Fibroblast of upper back skin (primary cell): ENCODE measurements around the gene MIEN1.

Source experiments
- DNase-seq: peaks from one replicate; pipeline ENCODE4 v3.0.0-alpha.2; 2013

The MIEN1 gene

DNA sequence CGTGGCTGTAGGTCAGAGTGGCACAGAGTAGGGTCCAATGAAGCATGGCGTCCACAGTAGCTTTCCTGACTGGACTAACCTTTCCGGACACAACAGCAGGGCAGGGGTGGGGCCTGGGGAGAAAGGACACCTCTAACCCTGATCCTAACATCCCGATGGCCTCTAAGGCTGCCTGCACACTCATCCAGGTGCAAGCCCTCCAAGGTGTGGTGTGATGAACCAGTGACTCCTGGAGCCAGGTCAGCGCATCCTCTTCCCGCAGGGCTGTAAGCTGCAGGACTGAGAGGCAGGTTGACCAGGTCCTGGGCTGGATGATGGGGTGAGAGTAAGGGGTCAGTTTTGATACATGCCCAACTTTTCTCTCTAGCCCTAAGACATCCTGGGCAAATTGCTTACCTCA, 33.6 kb downstream of the MIEN1 start:
- no peak for DNase-seq

DNA sequence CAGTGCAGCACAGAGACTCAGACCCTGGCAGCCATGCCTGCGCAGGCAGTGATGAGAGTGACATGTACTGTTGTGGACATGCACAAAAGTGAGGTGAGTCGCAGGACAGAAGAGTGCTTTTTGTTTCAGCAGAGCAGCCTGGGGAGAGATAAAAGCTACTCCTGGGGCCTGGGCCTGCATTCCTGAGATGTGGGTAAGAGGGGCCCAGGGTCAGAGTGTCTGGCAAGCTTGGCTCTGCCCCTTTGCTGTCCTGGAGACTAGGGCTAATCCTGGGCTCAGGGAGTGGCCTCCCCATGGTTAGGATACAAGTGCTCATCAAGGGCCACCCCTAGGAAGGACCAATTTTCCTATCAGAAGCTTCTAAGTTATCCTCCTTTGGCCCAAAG, 35.2 kb downstream of the MIEN1 start:
- DNase-seq: no peak

DNA sequence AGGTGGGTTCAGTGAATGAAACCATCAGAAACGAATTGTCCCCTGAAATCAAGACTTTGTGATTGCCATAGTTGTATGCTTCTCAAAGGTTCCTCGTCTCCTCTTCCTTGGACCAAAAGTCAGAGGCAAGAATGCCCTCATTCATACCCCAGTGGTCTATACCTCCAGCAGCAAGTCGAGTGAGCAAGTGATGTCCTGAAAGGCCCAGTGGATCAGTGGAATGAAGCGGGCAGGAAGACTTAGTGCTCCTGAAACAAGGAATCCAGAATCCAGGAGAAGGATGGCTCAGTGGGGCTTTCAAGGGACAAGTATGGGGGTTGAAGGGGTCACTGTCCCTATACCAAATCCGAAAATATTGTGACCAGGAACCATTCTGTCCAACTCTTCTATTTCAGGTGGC, 35.7 kb downstream of the MIEN1 start:
- no peak for DNase-seq

DNA sequence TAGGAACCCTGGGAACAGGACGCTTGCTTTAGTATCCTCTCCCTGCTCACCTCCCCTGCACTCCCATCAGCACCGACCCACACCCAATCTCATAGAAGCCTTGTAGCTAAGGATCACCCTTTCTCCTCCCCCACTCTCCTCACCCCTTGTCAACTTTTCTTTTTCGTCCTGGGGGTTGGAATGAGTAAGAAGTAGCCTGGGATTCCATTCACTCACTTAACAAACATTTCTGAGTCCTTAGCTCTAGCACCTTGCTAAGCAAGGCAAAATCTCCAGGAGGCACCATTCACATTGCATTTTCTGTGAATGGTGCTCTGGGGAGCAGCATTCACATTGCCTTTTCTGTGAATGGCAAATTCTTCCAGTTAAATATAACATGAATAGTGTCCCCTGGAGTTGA, 41.4 kb downstream of the MIEN1 start:
- DNase-seq: no peak

DNA sequence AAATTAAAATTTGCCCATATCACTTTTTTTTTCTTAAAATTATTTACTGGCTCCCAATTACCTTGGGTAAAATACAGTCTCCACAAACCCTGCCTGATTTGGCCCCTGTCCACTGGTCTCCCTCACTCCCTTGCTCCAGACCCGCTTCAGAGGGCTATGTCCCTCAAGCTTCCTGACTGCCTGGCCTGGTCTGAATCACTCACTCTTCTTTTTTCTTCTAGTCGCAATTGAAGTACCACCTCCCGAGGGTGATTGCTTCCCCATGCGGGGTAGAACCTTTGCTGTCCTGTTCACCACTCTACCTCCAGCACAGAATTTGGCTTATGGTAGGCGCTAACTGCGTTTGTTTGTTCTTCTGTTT, 41.9 kb downstream of the MIEN1 start:
- DNase-seq: no peak

DNA sequence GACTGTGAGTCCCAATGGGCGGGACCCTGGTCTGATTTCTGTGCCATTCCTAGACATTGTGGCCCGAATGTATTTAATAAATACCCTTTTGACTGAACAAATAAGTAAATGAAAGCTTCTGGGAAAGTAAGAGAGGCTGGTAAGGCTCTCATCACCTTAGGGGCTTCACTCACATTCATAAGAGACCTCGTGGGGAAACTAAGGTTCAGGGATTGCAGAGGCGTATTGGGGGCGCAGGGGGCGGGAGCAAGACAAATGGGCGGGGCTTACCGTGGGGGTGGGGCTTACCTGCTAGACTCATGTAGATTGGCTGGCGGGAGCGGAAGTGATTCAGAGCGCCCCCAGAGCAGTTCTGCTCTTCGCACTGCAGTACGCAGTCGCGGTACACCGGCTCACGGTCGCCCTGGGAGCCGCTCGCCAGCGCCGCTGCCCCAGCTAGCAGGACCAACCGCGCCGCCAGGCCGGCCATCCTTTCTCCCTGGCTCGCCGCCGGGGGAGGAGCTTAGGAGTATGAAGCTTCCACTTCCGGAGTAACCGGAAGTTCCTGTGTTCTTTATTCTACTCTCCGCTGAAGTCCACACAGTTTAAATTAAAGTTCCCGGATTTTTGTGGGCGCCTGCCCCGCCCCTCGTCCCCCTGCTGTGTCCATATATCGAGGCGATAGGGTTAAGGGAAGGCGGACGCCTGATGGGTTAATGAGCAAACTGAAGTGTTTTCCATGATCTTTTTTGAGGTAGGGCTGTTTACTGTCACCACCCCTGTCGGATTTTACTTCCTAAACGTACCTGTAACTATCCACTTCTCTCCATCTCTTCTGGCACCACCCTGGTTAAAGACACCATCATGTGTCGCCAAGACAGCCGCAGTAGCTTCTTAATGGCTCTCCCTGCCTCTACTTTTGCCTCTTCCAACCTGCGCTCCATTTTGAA, 42.5 kb downstream of the MIEN1 start, which contains the start of gene PGAP3:
TSS of gene PGAP3 (minus strand) at position 512 of the 929 bp plus-strand sequence. CDS start at position 469, 43 bp downstream.
- DNase-seq: peak; percentile 90

DNA sequence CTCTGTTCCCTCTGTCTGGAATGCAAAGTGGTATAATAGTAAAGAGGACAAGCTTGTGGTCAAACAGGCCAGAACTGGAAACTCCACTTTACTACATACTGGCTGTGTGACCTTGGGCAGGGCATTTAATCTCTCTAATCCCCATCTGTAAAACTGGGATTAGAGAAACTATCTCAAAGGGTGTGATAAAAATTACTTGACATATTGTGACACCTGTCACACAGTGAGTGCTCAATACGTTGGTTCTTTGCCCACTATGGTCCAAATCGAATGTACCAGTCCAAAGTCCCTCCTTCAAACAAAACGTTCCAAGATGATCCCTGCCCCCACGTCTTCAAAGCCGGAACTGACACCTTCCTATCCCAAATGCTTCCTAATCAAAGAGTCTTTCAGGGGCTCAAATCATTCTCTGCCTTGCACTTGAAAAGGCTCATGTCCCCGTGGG, 43.2 kb downstream of the MIEN1 start:
- no peak for DNase-seq

DNA sequence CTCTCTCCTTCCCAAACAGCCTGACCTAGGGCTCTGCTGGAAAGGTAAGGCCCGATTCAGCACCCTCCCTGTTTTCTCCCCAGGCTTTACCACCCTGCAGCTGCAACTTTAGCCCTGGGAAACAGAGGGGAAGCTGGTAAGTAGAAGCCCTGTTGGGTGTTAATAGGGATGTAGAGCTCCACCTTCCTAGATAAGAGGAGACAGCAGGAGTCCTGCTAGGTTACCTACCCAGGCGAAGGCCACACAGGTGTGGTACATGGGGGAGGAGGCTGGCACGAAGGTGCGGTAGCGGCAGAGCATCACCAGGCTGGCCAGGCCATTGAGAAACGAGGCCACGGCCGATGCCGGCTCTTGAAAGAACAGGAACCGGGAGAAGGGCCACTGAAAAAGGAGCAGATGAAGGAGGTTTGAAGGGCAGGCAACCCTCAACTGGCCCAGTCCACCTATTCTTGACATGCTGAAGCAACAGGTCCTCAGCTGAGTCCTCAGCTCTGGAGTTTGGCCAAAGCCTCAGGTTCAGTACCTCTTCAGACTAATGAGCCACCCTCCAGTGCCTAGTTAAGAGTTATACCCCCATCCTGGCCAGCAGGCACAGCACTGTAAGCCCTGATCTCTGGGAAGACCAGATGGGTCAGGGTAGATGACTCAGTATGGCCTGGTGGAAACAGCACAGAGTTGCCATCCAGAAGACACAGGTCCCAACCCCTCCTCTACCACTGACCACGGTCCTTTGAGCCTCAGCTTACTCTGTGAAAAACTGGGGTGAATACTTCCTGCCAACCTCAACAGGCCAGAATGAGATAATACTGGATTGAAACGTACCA, 45.8 kb downstream of the MIEN1 start:
- DNase-seq: no peak

DNA sequence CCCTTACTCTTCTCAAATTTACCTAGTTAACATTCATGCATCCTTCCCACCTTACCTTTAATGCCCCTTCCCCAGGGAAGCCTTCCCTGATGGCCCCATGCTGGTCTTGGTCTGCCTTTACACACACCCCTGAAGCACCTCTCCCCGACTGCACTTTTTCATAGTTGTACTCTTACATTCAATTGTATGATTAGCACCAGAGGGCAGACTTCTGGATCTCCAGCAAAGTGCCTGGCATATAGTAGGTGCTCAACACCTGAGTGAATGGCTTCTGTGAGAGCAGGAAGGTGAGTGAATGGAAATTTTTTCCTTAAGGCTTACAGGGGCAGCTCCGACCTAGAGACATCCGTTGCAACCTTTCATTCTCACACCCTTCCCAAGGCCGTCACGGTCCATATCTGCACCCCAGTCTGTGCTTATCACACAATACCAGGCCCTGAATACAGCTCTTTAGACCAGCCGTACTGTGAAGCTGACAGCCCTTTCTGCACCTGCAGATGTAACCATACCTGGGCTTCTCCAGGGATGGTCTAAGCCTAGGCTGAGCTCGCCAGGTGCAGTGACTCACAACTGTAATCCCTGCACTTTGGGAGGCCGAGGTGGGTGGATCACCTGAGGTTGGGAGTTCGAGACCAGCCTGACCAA, 46.9 kb downstream of the MIEN1 start:
- DNase-seq: no peak

DNA sequence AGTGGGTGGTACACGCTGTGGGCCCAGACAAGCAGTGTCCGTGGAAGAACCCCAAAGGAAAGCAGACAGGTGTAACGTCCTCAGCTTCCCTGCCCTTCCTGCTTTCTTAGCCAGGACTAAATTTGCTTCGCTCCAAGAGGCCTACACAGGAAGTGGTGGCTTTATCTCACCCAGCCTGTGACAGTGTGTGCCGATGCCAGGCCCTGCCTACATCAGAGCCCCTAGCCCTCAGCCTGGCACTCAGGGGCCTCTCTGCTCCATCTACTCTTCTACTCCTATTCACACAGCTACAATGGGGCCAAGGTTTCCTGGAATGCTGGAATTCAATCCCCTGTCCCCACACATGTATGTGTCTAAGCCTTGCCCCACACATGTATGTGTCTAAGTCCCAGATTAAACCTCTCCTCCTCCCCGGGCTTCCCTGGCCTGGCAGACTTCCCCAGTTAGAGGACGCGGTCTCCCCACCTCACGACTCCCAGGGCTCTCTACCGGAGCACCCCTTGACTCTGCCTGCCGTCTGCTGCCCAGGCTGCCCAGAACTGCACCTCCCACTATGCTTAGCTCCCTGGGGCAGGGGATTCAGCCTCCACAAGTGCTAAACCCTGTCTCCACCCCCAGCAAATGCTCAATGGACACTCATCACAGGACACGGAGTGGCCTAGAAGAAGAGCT, 50.7 kb downstream of the MIEN1 start:
- DNase-seq: no peak
